UCSD-AML1 (cell line): ENCODE results near the gene OGN.

Experiments
- DNase-seq: peaks from one replicate; lab custom pipeline; 2025; ENCODE audit not compliant: unreplicated experiment; lab: John Stamatoyannopoulos, UW

Gene OGN

DNA sequence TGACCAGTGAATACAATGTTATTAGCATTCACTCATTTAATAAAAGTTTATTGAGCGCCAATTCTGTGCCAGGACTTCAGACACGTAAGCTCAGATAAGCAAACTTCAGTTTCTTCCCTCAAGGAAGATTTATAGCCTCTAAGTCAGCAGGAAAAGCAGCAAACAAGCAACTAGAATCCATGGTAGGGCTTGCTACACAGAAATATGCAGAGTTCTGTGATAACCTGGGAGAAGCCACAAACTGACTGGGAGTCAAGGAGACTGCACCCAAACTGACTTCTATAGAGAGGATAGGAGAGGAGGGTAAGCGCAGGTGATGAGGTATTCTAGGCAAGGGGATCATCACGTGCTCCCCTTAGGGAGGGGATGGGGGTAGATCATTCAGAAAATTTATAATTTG is 1.4 kb upstream of the OGN start:
- DNase-seq = no peak

GRCh38 chr9:92402826-92403745 is 1.3 kb downstream of the OGN start:
- DNase-seq = no peak

DNA sequence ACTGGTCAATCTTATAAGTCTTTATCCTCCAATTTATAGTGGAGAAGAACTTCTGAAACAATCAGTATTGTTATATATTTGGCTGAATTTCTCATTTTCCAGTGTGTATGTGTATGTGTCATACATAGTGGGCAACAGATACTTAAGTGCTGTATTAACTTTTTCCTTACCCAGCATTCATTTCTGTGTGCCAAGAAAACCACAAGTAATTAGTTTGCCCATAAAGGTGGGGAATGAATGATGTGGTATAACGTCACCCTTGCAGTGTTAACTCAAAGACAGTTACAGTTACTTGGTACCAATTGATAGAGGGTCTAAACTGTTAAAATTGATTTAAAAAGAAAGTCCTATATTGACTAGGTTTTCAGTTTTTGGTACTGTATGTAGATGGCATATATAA is 2.0 kb downstream of the OGN start:
- no peak for DNase-seq

GRCh38 chr9:92397853-92398252 is 6.5 kb downstream of the OGN start:
- no peak for DNase-seq

DNA sequence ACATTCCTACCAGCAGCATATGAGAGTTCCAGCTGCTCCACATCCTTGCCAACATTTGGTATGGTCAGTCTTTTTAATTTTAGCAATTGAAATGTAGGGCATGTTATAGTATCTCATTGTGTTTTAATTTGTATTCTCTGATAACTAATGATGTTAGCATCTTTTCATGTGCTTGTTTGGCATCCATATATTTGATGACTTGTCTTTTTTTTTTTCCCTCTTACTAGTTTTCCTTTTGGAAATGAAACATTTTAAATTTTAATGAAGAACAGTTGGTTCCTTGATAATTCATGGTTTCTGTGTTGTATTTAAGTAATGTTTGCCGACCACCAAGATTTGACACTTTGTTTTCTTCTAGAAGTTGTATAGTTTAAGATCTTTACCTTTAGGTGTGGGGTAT is 8.8 kb downstream of the OGN start:
- DNase-seq = no peak

- DNase-seq = no peak
These were observed 10.7 kb downstream of the OGN start for GRCh38 chr9:92393686-92394085.

DNA sequence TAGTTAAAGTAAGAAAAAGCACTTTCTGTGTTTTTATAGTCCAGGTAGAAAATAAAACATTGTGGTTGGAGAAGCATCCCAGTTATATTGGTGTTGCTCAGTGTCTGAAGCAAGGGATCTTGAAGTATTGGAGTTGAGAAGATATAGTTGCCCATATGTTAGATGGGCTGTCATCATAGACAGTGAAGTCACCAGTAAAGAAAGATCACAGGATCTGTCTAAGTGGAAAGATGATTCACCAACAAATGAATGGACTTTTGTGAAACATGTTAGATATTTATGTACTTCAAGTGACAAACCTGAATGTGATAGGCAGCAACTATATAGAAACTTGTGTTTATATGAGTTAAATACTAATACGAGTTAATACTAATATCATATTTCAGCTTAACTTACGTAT is 11.7 kb downstream of the OGN start:
- DNase-seq = no peak

- DNase-seq = no peak
These were observed 18.4 kb downstream of the OGN start for GRCh38 chr9:92385953-92386352.

DNA sequence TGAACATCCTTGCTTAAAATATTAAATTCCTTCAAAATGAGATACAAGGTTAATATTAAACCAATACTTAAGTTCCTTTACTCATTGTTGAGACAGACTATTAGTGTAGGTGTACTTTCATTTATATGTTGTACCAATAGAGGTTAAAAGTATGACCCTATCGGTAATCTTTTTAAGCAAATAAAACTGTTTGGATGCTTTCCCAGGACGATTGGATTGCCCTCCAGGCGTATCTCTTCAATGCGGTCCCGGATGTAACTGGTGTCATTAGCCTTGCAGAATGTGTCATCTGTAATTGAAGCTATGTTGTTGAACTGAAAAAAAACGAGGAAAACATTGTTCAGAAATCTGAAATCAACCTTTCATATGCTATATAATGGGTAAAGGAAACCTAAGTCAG is 18.9 kb downstream of the OGN start:
- no peak for DNase-seq

DNA sequence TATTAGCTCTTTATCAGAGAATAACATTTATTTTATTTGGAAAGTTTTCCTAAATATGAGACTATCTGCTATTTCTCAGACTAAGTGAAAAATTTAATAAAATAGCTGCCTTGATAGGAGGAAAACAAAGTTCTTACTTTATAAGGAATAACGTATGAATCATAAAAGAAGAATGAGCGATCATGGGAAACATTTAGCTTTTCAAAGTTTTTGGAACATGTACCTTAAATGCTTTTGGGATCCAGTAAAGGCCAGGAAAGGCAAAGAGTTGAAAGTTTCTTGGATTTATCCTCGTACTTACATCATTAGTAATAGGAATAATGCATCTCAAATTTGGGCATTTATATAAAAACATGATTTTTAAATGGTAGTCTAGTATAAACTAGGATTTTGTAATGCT is 19.4 kb downstream of the OGN start:
- no peak for DNase-seq

- no peak for DNase-seq
These were observed 20.0 kb downstream of the OGN start for GRCh38 chr9:92384375-92384774.

GRCh38 chr9:92381775-92382174 is 22.6 kb downstream of the OGN start:
- DNase-seq = no peak

DNA sequence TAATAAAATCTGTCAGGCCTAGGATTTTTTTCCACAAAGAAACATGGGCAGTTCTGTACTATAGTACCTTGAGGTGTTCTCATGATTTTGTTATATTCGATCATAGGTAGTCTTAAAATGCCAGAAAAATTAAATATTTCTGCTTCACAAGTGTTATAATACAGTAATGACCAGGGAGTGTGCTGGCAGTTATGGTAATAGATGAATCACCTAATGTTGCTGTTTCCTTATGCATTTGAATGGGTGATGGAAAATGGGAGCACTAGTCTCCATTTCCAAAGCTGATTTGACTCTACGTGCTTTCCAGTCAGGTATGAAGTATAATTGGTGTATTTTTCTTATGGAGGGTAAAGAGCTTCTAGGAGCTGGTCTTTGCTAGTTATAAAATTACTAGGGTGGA is 23.8 kb downstream of the OGN start:
- no peak for DNase-seq

GRCh38 chr9:92378865-92379560 is 25.4 kb downstream of the OGN start:
- DNase-seq = no peak

GRCh38 chr9:92377876-92378275 is 26.5 kb downstream of the OGN start:
- DNase-seq = no peak

DNA sequence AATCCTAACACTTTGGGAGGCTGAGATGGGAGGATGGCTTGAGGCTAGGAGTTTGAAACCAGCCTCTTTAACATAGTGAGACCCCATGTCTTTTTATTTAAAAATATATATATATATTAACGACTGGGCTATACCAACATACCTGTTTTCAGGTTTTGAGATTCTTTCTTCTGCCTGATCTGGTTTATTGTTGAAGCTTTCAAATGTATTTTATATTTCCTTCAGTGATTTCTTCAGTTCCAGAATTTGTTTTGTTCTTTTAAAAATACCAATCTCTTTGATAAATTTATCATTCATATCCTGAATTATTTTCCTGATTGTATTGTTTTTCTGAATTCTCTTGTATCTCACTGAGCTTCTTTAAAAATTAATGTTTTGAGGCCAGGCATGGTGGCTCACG is 31.2 kb downstream of the OGN start:
- DNase-seq = no peak

- no peak for DNase-seq
These were observed 35.3 kb downstream of the OGN start for GRCh38 chr9:92369075-92369474.

- DNase-seq = no peak
These were observed 44.3 kb downstream of the OGN start for GRCh38 chr9:92360083-92360482.

DNA sequence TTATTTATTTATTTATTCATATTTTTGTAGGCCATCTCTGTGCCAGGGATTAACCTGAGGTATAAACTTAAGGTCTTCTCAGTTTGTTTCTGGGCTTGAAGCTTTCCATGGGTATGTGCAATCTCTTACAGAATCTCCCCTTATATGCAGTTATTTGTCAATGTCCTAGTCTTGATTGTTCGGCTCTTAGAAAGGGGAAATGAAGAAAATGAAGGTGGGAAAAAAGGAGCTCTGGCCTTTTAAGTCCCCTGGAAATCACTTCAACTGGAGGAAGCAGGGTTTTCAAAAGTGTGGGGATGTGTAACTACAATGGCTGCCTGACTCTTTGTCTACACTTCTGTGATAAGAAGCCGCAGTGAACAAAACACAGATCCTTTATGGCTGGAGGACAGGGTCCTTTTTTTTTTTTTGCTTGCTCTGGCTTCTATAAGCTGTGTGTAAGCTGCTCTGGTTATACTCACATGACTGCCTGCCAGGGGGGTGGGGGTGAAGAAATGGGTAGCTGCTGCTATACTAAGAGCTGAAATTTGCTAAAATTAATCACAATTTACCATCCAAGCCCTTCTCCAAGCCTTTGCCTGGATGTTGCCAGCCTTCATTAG is 44.9 kb downstream of the OGN start:
- DNase-seq = no peak

DNA sequence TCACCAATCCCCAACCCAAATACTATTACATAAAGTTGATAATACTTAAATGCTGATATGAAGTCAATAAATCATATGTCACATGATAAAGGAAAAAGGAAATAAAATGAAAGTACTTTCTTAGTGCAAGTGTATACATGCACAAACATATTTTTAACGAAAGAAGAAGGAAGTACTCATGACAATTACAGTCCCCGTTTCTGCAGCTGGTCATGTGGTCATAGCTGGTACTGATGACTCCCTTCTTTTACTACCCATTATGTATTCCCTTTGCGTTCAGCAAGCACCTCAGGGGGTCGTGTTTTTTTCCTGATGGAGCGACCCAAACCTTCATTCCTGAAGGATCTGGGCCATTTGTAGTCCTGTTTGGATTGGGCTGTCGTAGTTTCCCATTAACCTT is 51.3 kb downstream of the OGN start:
- no peak for DNase-seq

- no peak for DNase-seq
These were observed 53.6 kb downstream of the OGN start for GRCh38 chr9:92350740-92351133.
